GM20000 (cell line): ENCODE data around the gene DGKA.
A peak's percentile ranks its signal among the peaks of the same experiment; 100 is the strongest.

Experiments used
- DNase-seq: peaks from one replicate; pipeline ENCODE4 v3.0.0; 2012; ENCODE audit warnings: low spot score
- CTCF ChIP-seq: IDR thresholded peaks from 2 replicates; pipeline ENCODE4 v1.5.1; 2012; ENCODE audit warnings: mild to moderate bottlenecking, control low read depth; ENCODE audit errors: extremely low read depth, missing control alignments

DGKA gene

GRCh38 chr12:55957106-55957859 is 26.3 kb downstream of the DGKA start:
- no peak for DNase-seq
- no peak for TF ChIP-seq CTCF

GRCh38 chr12:55963760-55964159 is 32.8 kb downstream of the DGKA start:
- DNase-seq: no peak
- no peak for TF ChIP-seq CTCF

- DNase-seq: no peak
- TF ChIP-seq CTCF: no peak
Measured at GRCh38 chr12:55965240-55965639, 34.3 kb downstream of the DGKA start.

- no peak for DNase-seq
- TF ChIP-seq CTCF: no peak
Measured at GRCh38 chr12:55965941-55966407, 35.0 kb downstream of the DGKA start, which contains the start of gene PMEL. PMEL (minus strand) TSS chr12:55966042; CDS start chr12:55966011, 31 bp downstream.

DNA sequence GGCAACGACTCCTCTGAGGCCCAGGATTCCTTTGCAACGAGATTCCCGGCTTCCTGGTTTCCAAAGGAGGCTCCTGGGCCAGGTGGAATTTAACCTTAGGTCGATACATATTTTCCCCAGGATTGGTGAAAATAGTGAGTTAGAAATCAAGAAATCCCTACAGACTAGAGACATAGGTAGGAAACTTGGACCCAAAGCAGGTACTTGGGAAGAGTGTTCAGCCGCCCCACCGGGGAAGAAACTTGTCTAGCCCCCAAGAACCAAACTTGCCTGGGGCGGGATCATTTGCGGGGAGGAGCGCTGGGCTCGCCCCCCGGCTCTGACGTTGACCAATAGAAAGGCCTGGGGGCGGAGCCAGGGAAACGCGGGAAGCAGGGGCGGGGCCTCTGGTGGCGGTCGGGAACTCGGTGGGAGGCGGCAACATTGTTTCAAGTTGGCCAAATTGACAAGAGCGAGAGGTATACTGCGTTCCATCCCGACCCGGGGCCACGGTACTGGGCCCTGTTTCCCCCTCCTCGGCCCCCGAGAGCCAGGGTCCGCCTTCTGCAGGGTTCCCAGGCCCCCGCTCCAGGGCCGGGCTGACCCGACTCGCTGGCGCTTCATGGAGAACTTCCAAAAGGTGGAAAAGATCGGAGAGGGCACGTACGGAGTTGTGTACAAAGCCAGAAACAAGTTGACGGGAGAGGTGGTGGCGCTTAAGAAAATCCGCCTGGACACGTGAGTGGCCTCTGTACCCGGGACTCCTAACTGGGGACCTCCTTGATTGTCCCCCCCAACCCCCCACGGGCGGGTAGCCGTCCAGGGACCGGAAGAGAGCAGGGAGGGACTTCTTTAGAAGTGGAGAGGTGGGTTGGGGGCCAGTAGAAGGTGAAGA is 35.7 kb downstream of the DGKA start, which contains the start of gene CDK2:
CDK2 (plus strand) TSS at position 423 of the 874 bp plus-strand sequence; CDS start at position 602, 179 bp downstream.
- no peak for TF ChIP-seq CTCF
- DNase-seq: peak; percentile 91

DNA sequence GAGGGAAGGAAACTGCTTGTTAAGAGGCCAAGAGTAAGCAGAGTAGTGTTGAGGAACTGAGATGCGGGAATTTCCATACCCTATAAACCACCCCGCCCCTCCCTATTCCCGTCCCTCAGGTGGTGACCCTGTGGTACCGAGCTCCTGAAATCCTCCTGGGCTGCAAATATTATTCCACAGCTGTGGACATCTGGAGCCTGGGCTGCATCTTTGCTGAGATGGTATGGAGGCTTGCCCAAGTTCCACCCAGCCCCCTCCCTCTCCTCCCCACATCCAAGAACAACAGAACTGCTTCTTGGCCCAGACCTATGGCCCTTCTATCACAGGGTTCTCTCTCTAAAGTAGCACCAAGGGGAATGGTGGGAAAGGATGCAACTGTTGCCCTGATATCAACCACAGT is 38.4 kb downstream of the DGKA start:
- TF ChIP-seq CTCF: no peak
- no peak for DNase-seq

DNA sequence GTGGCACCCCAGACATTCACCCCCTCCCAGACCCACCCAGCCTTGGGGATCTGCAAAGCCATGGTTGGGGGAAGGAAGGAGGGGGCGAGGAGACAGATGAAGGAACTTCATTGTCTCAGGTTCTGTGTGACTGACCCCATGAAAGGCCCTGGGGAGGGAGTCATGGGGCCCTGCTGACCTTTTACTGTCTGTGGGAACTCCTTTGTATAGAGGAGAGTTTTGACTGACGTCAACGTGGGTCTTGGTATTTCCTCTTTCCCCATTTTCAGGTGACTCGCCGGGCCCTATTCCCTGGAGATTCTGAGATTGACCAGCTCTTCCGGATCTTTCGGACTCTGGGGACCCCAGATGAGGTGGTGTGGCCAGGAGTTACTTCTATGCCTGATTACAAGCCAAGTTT is 39.8 kb downstream of the DGKA start:
- no peak for DNase-seq
- TF ChIP-seq CTCF: no peak
